ENCODE measurements around the gene TPM4. TPM values are rescaled to one million over a fixed set of nuclear protein-coding genes. Genes with fewer than 3 reads are reported as not detected.

The TPM4 gene
- total RNA-seq, 2 donors from 2014 or later = 162 to 171 TPM

DNA sequence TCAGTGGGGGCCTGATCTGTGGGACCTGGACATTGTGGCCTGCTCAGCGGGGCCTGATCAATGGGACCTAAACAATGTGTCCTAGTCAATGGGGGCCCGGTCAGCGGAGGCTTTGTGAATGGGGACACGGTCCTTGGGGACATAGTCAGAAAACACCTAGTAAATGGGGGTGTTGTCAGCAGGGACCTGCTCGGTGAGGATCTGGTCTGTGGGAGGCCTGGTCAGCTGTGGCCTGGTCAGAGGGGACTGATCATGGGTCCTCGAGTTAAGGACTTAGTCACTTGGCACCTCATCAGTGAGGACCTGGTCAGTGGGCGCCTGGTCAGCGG, 44.5 kb upstream of the TPM4 start:
- no peak overlapping the region for H3K27ac ChIP-seq
- H3K4me3 ChIP-seq = no peak overlapping the region
- no peak for ATAC-seq
- WGBS, 2 donors = 90 to 92% methylated on average over 3 to 8 of the region's 8 CpGs
- no peaks in the 10 kb centered on the region for H3K27me3 ChIP-seq
- TF ChIP-seq, protein P1, sequence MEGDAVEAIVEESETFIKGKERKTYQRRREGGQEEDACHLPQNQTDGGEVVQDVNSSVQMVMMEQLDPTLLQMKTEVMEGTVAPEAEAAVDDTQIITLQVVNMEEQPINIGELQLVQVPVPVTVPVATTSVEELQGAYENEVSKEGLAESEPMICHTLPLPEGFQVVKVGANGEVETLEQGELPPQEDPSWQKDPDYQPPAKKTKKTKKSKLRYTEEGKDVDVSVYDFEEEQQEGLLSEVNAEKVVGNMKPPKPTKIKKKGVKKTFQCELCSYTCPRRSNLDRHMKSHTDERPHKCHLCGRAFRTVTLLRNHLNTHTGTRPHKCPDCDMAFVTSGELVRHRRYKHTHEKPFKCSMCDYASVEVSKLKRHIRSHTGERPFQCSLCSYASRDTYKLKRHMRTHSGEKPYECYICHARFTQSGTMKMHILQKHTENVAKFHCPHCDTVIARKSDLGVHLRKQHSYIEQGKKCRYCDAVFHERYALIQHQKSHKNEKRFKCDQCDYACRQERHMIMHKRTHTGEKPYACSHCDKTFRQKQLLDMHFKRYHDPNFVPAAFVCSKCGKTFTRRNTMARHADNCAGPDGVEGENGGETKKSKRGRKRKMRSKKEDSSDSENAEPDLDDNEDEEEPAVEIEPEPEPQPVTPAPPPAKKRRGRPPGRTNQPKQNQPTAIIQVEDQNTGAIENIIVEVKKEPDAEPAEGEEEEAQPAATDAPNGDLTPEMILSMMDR (IDR thresholded peaks at IDR 0.05) = no peak
- no peak for TF ChIP-seq POLR2A (IDR thresholded peaks at IDR 0.05)
- no peaks in the 10 kb centered on the region for H3K36me3 ChIP-seq (replicated peaks in 1 of 2; ENCODE audit: insufficient read depth in 1 of 2, low read depth in 2 of 2)
- H3K4me1 ChIP-seq = no peaks in the 10 kb centered on the region
- intact Hi-C loops (cut with DNase I) = no loop called here
- DNase-seq = no peak
- no peaks in the 10 kb centered on the region for H3K9me3 ChIP-seq

DNA sequence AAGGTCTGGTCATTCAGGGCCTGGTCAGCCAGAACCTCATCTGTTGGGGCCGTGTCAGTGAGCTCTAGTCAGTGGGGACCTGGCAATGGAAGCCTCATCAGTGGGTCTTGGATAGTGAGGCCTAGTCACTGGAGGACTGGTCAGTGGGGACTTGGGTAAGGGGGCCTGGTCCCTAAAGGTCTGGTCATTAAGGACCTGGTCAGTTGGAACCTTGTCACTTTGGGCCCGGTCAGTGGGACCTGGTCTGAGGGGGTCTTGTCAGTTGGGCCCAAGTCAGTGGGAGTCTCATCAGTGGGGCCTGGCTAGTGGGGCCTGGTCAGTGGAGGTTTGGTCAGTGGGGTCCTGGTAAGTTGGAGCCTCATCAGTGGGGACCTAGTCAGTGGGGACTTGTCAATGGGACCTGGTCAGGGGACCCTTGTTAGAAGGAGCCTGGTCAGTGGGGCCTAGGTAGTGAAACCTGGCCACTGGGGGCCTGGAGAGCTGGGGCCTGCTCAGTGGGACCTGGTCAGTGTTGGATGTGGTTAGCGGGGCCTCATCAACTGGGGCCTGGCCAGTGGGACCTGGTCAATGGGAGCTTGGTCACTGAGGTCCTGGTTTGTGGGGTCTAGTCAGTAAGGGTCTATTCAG, 43.7 kb upstream of the TPM4 start:
- ATAC-seq (no peak), DNase-seq (no peak)
- Histone ChIP-seq H3K27me3 (no peaks in the 10 kb centered on the region), H3K36me3 (replicated peaks in 1 of 2; ENCODE audit: insufficient read depth in 1 of 2, low read depth in 2 of 2) (no peaks in the 10 kb centered on the region), H3K27ac (no peak overlapping the region), H3K4me1 (no peaks in the 10 kb centered on the region), H3K4me3 (no peak overlapping the region), H3K9me3 (no peaks in the 10 kb centered on the region)
- 93% methylated on average over 2 to 3 of the region's 3 CpGs for WGBS, 2 donors
- TF ChIP-seq POLR2A (IDR thresholded peaks at IDR 0.05) = no peak
- TF ChIP-seq, protein P1 (IDR thresholded peaks at IDR 0.05) = no peak
- intact Hi-C loops (cut with DNase I) = no loop called here

DNA sequence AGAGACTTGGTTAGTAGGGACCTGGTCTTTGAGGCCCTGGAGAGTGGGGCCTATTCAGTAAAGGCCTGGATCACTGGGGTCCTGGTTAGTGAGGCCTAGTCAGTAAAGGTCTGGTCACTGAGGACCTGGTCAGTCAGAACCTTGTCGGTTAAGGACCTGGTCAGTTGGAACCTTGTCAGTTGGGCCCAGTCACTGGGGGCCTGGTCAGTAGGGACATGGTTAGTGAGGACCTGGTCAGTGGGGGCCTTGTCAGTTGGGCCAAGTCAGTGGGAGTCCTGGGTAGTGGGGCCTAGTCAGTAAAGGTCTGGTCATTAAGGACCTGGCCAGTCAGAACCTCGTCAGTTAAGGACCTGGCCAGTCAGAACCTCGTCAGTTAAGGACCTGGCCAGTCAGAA, 43.2 kb upstream of the TPM4 start:
- TF ChIP-seq, protein P1 (IDR thresholded peaks at IDR 0.05) = no peak
- TF ChIP-seq POLR2A (IDR thresholded peaks at IDR 0.05) = no peak
- Histone ChIP-seq H3K36me3 (replicated peaks in 1 of 2; ENCODE audit: insufficient read depth in 1 of 2, low read depth in 2 of 2) (no peaks in the 10 kb centered on the region), H3K9me3 (no peaks in the 10 kb centered on the region), H3K27ac (no peak overlapping the region), H3K4me1 (no peaks in the 10 kb centered on the region), H3K4me3 (no peak overlapping the region), H3K27me3 (no peaks in the 10 kb centered on the region)
- intact Hi-C loops (cut with DNase I) = no loop called here
- ATAC-seq (no peak), DNase-seq (no peak)
- WGBS, 2 donors = 91% methylated on average over 3 of the region's 3 CpGs; no CpG with 5 or more reads in 1 of the 2 donors

DNA sequence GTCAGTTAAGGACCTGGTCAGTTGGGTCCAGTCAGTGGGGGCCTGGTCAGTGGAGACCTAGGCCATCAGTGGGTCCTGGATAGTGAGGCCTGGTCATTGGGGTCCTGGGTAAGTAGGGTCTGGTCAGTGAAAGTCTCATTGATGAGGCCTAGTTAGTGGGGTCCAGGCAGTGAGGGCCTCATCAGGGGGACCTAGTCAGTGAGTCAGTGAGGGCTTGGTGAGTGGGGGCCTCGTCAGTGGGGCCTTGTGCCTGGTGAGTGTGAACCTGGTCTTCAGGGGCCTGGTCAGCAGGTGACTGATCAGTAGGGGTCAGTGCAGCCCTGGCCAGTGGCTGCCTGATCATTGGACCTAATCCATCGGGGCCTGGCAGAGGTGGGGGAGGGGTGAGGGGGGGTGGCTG, 42.6 kb upstream of the TPM4 start:
- Histone ChIP-seq H3K27ac (no peak overlapping the region), H3K27me3 (no peaks in the 10 kb centered on the region), H3K9me3 (no peaks in the 10 kb centered on the region), H3K4me1 (no peaks in the 10 kb centered on the region), H3K4me3 (no peak overlapping the region), H3K36me3 (replicated peaks in 1 of 2; ENCODE audit: insufficient read depth in 1 of 2, low read depth in 2 of 2) (no peaks in the 10 kb centered on the region)
- no peak for TF ChIP-seq POLR2A (IDR thresholded peaks at IDR 0.05)
- TF ChIP-seq, protein P1 (IDR thresholded peaks at IDR 0.05) = no peak
- no peak for DNase-seq
- WGBS, 2 donors = 42 to 67% methylated on average over 1 to 2 of the region's 2 CpGs
- ATAC-seq = no peak
- intact Hi-C loops (cut with DNase I) = no loop called here

DNA sequence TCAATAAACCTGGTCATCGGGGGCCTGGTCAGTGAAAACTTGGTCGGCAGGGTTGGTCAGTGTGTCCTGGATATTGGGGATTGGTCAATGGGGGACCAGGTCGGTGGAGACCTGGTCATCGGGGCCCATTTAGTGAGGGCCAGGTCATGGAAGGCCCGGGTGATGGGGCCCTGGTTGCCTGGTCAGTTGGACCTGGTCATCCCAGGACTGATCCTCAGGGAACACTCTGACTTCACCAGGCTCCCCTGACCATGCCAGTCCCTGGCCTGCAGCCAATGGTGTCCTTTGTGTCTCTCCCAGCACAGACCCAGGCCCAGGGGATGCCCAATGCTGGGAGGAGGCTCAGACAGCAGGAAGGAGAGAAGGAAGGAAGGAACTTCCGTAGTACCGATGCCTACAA, 42.1 kb upstream of the TPM4 start:
- 71 to 81% methylated on average over 3 to 7 of the region's 7 CpGs for WGBS, 2 donors
- no peak overlapping the region for H3K4me3 ChIP-seq
- no peaks in the 10 kb centered on the region for H3K4me1 ChIP-seq
- H3K27ac ChIP-seq = no peak overlapping the region
- H3K9me3 ChIP-seq = no peaks in the 10 kb centered on the region
- DNase-seq = no peak
- TF ChIP-seq, protein P1 (IDR thresholded peaks at IDR 0.05) = no peak
- TF ChIP-seq POLR2A (IDR thresholded peaks at IDR 0.05) = no peak
- no peaks in the 10 kb centered on the region for H3K36me3 ChIP-seq (replicated peaks in 1 of 2; ENCODE audit: insufficient read depth in 1 of 2, low read depth in 2 of 2)
- intact Hi-C loops (cut with DNase I) = no loop called here
- no peak for ATAC-seq
- H3K27me3 ChIP-seq = no peaks in the 10 kb centered on the region

Measured in body of pancreas (tissue), 4 donors.